DND-41 (cell line): ENCODE measurements around the gene PTPMT1.

Experiments used
- CTCF ChIP-seq: IDR thresholded peaks from 2 replicates; pipeline ENCODE4 v1.5.1; 2012; ENCODE audit warnings: borderline replicate concordance, low read length, moderate library complexity, mild to moderate bottlenecking; ENCODE audit not compliant: poor library complexity, severe bottlenecking; ENCODE audit errors: extremely low read depth
- EZH2 ChIP-seq: IDR thresholded peaks from 3 replicates; pipeline ENCODE4 v1.6.1; 2012; ENCODE audit warnings: borderline replicate concordance, low read depth, mild to moderate bottlenecking, moderate library complexity, low read length, inconsistent platforms; ENCODE audit not compliant: severe bottlenecking

GRCh38 chr11:47532597-47533213, 32.7 kb upstream of the PTPMT1 start:
- TF ChIP-seq CTCF (no peak), EZH2 (no peak)
